Measurements from ENCODE around the gene FN3KRP.
"Not testable (repeated sequence)": the region's sequence is repeated elsewhere in the genome, so short reads cannot be mapped to it uniquely, and the experiment has no call there.

Gene FN3KRP

GRCh38 chr17:82767041-82767754, 50.7 kb downstream of the FN3KRP start:
- TF ChIP-seq CTCF (IDR thresholded peaks at IDR 0.05; ENCODE audit: low read depth, low read length, missing control alignments) = peak; percentile 60
- no peak for DNase-seq (ENCODE audit: low read depth)
- H3K4me3 ChIP-seq (ENCODE audit: low read depth, low read length) = no peak overlapping the region
- in situ Hi-C loops (cut with HindIII; ENCODE audit: low sequenced_read_pairs) = no loop called here

- DNase-seq (ENCODE audit: low read depth) = no peak
- TF ChIP-seq CTCF (IDR thresholded peaks at IDR 0.05; ENCODE audit: low read depth, low read length, missing control alignments) = no peak
- in situ Hi-C loops (cut with HindIII; ENCODE audit: low sequenced_read_pairs) = no loop called here
- no peak overlapping the region for H3K4me3 ChIP-seq (ENCODE audit: low read depth, low read length)
Measured at GRCh38 chr17:82769041-82769440, 52.5 kb downstream of the FN3KRP start.

- DNase-seq (ENCODE audit: low read depth) = no peak
- in situ Hi-C loops (cut with HindIII; ENCODE audit: low sequenced_read_pairs) = no loop called here
- H3K4me3 ChIP-seq (ENCODE audit: low read depth, low read length) = no peak overlapping the region
- no peak for TF ChIP-seq CTCF (IDR thresholded peaks at IDR 0.05; ENCODE audit: low read depth, low read length, missing control alignments)
Measured at GRCh38 chr17:82772026-82772425, 55.5 kb downstream of the FN3KRP start.

- H3K4me3 ChIP-seq (ENCODE audit: low read depth, low read length); DNase-seq (ENCODE audit: low read depth); in situ Hi-C loops (cut with HindIII; ENCODE audit: low sequenced_read_pairs): not testable (repeated sequence)
Measured at GRCh38 chr17:82774456-82774855, 58.0 kb downstream of the FN3KRP start.

- TF ChIP-seq CTCF (IDR thresholded peaks at IDR 0.05; ENCODE audit: low read depth, low read length, missing control alignments) = peak; percentile 83
- in situ Hi-C loops (cut with HindIII; ENCODE audit: low sequenced_read_pairs) = no loop called here
- DNase-seq (ENCODE audit: low read depth) = no peak
- H3K4me3 ChIP-seq (ENCODE audit: low read depth, low read length) = no peak overlapping the region
Measured at GRCh38 chr17:82775001-82775823, 58.7 kb downstream of the FN3KRP start.

GRCh38 chr17:82776454-82776853, 59.9 kb downstream of the FN3KRP start:
- no peak for DNase-seq (ENCODE audit: low read depth)
- no peak for TF ChIP-seq CTCF (IDR thresholded peaks at IDR 0.05; ENCODE audit: low read depth, low read length, missing control alignments)
- in situ Hi-C loops (cut with HindIII; ENCODE audit: low sequenced_read_pairs) = no loop called here
- no peak overlapping the region for H3K4me3 ChIP-seq (ENCODE audit: low read depth, low read length)
